ENCODE results near the gene ESRRA. TPM values are rescaled to one million over a fixed set of nuclear protein-coding genes. Genes with fewer than 3 reads are reported as not detected.

Gene ESRRA
- total and polyA plus RNA-seq, 9 of the 15 experiments (the other 6 are each of a cell fraction or from before 2014, with no cell fraction given) = 0.27 to 89.7 (median 23.7) TPM

DNA sequence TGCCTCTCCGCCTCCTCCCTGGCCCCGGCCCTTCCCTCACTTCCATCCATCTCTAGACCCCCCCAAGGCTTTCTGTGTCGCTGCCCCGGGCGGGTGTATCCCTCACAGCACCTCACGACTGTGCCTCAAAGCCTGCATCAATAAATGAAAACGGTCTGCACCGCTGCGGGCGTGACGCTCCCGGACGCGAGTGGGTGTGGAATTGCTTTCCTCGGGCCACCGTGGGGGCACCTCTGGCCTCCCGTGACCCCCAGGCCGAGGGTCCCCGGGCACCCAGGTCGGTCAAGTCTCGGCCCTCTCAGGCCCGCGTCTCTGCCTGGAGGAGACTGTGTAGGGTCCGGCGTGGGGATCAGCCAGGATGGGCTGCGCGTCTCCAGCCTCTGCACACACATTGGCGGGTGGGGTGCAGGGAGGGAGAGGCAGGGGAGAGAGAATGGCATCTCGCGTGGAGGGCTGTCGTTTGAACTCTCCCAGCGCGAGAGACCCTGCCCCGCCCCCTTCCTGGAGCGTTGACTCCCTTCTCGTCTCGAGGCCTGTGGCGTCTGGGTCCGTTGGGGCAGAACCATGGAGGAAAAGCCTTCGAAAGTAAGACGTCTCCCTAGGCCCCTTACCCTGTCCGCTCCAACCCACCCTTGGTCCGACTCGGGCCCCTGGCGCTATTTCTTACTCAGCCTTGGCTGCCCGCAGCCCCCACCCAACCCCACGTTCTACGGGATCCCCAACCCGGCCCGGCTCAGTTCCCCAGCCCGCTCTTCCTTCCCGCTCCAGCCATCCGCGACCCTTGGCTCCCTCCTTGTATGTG lies 5.3 kb upstream of the ESRRA start, which contains the start of gene CATSPERZ:
Gene CATSPERZ (plus strand): TSS at position 512 of the 802 bp plus-strand sequence. CDS start 53 bp downstream, at position 565.
- in situ Hi-C loops (cut with MboI) (no loop called here), intact Hi-C loops (cut with micrococcal nuclease) (loop anchor here (5.0 to 10.0 kb wide), 3 partner anchors 55 to 465 kb away; partner anchors contain the start of genes FKBP2, MARK2, PPP1R14B and STIP1)
- H3K4me2 ChIP-seq (ENCODE audit: insufficient read depth, low read length) = peak within 1 kb of the TSS; percentile 88
- CTCF ChIA-PET (ENCODE audit: low intra/inter-chr PET ratio) = interaction anchor here (0.9 to 2.2 kb wide), 2 partner anchors 49 to 94 kb away, joined by 3 to 9 read pairs; partner anchors contain the start of gene FERMT3
- DNase-seq (ENCODE audit: extremely low read depth in 1 of 4, low spot score in 3 of 4) = no peak
- peak within 1 kb of the TSS; percentile 93 for H2AFZ ChIP-seq (ENCODE audit: low read depth, low read length)
- no peak within 1 kb of the TSS; the same call in 2 of the 3 replicates for H3K27ac ChIP-seq (ENCODE audit: extremely low read depth, low read depth, low read length)
- POLR2A ChIA-PET = interaction anchor here (0.6 to 5.8 kb wide), 7 partner anchors 18 to 448 kb away, joined by 3 to 68 read pairs (median 5); partner anchors contain the start of genes FERMT3, PRDX5 and STIP1
- peak within 1 kb of the TSS; percentile 34 for H3K4me3 ChIP-seq
- H3K27me3 ChIP-seq (ENCODE audit: control insufficient read depth in 2 of 2, insufficient read depth in 2 of 2, low read length in 2 of 2) = peaks cover 31 to 32% of the 10 kb centered on the region in 2 experiments
- BruUV-seq (replicated peaks) = no TSS peak
- no peak for ATAC-seq
- peaks cover 16 to 54% of the 10 kb centered on the region in 2 experiments for H3K4me1 ChIP-seq (replicated peaks in 1 of 2; ENCODE audit: control insufficient read depth in 2 of 2, insufficient read depth in 2 of 2, low read length in 2 of 2)
- no peak for FAIRE-seq
- 0 out of 3 replicates have a peak, but pooled peaks cover 4% of the 10 kb centered on the region for H3K79me2 ChIP-seq (ENCODE audit: control insufficient read depth, insufficient read depth, low read length)
- no peaks in the 10 kb centered on the region for H3K36me3 ChIP-seq (ENCODE audit: control insufficient read depth, insufficient read depth, low read length)
- H3K9ac ChIP-seq (ENCODE audit: insufficient read depth in 1 of 2, low read depth in 2 of 2, low read length in 2 of 2) = peak within 1 kb of the TSS; percentile 55 to 94
- H4K20me1 ChIP-seq (replicated peaks; ENCODE audit: control insufficient read depth, insufficient read depth, low read length) = no peaks in the 10 kb centered on the region; the same call in 1 of the 2 replicates
- H3K9me1 ChIP-seq (ENCODE audit: control insufficient read depth, insufficient read depth, low read length) = no peaks in the 10 kb centered on the region
- no peaks in the 10 kb centered on the region for H3K9me3 ChIP-seq (replicated peaks; ENCODE audit: control insufficient read depth, insufficient read depth, low read depth, low read length)
- TF ChIP-seq ZNF668 (CRISPR knock-in tag; IDR thresholded peaks at IDR 0.05) (no peak), NR3C1 (CRISPR knock-in tag; IDR thresholded peaks at IDR 0.05) (0 out of 2 replicates have a peak, but pooled peaks have one; percentile 33), SAFB (IDR thresholded peaks at IDR 0.05; ENCODE audit: borderline replicate concordance, low read depth, low read length) (0 out of 2 replicates have a peak, but pooled peaks have one; percentile 57), RAD21 (CRISPR knock-in tag; conservative IDR thresholded peaks at IDR 0.05 in 1 of 2, IDR thresholded peaks at IDR 0.05 in 1 of 2) (no peak), ZNF717 (CRISPR knock-in tag; IDR thresholded peaks at IDR 0.05) (no peak), ZNF212 (CRISPR knock-in tag; IDR thresholded peaks at IDR 0.05) (no peak)
- TF ChIP-seq, protein P1, sequence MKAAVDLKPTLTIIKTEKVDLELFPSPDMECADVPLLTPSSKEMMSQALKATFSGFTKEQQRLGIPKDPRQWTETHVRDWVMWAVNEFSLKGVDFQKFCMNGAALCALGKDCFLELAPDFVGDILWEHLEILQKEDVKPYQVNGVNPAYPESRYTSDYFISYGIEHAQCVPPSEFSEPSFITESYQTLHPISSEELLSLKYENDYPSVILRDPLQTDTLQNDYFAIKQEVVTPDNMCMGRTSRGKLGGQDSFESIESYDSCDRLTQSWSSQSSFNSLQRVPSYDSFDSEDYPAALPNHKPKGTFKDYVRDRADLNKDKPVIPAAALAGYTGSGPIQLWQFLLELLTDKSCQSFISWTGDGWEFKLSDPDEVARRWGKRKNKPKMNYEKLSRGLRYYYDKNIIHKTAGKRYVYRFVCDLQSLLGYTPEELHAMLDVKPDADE (conservative IDR thresholded peaks at IDR 0.05; ENCODE audit: control insufficient read depth, low read depth, low read length) = peak; percentile 14; the same call in 1 of the 2 replicates
- 41% methylated on average over 44 of the region's 54 CpGs for WGBS (ENCODE audit: insufficient coverage, low coverage, missing lambda C conversion rate)
